Tibial nerve (tissue), 3 donors: Measurements from ENCODE around the gene NUPR1.
"Not testable (repeated sequence)": the region's sequence is repeated elsewhere in the genome, so short reads cannot be mapped to it uniquely, and the experiment has no call there.

Experiments
- CTCF ChIP-seq, 5 experiments: fragments of 200-600 bp in 3 of 5; fragments of 450-650 bp in 2 of 5; sonication (generic) in 3 of 5; IDR thresholded peaks; one replicate each; pipeline ENCODE4 v1.5.1; 2016 to 2019; ENCODE audit warnings: antibody characterized with exemption in 5 of 5, mild to moderate bottlenecking in 3 of 5, moderate library complexity in 2 of 5
- POLR2A ChIP-seq, 2 donors: fragments of 450-650 bp; IDR thresholded peaks; one replicate each; pipeline ENCODE4 v1.6.1; 2017; ENCODE audit warnings: antibody characterized with exemption in 2 of 2, mild to moderate bottlenecking in 2 of 2, moderate library complexity in 2 of 2

DNA sequence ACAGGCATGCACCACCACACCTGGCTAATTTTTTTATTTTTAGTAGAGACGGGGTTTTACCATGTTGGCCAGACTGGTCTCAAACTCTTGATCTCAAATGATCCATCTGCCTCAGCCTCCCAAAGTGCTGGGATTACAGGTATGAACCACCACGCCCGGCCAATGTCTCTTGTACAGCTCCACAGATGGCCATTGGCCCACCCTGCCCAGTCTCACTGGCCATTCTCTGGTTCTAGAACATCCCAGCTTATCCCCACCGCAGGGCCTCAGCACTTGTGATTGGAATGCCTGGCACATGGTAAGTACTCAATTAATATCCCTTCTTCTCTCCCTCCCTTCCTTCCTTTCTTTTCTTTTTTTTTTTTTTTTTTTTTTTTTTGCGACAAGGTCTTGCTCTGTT lies 55.4 kb downstream of the NUPR1 start:
- not testable (repeated sequence) for TF ChIP-seq CTCF, POLR2A (IDR thresholded peaks at IDR 0.05)
